T-cell (primary cell): ENCODE data around the gene DNASE1. TPM values are rescaled to one million over a fixed set of nuclear protein-coding genes. Genes with fewer than 3 reads are reported as not detected.

Experiments
- ATAC-seq, 4 experiments: fragments of 200-7000 bp in 3 of 4; fragments of 150-1000 bp in 1 of 4; cut with Tn5 transposase; replicated peaks in 1 of 4; 1 replicate in 3 of 4; 2 replicates in 1 of 4; pipeline ENCODE4 v1.10.0; 2021; ENCODE audit warnings: moderate library complexity in 3 of 4, mild to moderate bottlenecking in 2 of 4, moderate number of reproducible peaks in 1 of 4
- CTCF ChIA-PET, 2 donors: fragments of 300-600 bp; sonication (Branson Sonifier 250); formaldehyde crosslinking; loops; one replicate each; lab custom pipeline; 2022; ENCODE audit warnings: antibody characterized with exemption in 2 of 2; lab: Charles Lee
- POLR2A ChIA-PET, 2 donors: fragments of 300-600 bp; sonication (Branson Sonifier 250); formaldehyde crosslinking; loops; one replicate each; lab custom pipeline; 2022; ENCODE audit warnings: antibody characterized with exemption in 2 of 2; lab: Charles Lee
- DNase-seq, 35 experiments: peaks; one replicate each; pipeline versions ENCODE4 v3.0.0 to v3.0.0-alpha.2; 2013 to 2023
- H3K27ac ChIP-seq: one replicate; pipeline ENCODE4 v1.5.1; 2013; ENCODE audit warnings: low read length
- H3K27me3 ChIP-seq, 2 experiments: replicated peaks in 1 of 2; 1 replicate in 1 of 2; 2 replicates in 1 of 2; pipeline versions ENCODE4 v1.6.1 to v1.7.0; 2013; ENCODE audit warnings: low read length in 1 of 2, mixed read lengths in 1 of 2; ENCODE audit not compliant: control insufficient read depth in 2 of 2, insufficient read depth in 2 of 2; ENCODE audit errors: extremely low read depth in 1 of 2
- H3K36me3 ChIP-seq, 2 donors: 1 replicate in 1 of 2; 2 replicates in 1 of 2; pipeline versions ENCODE4 v1.6.1 to v1.7.0; 2013; ENCODE audit warnings: low read length in 1 of 2; ENCODE audit not compliant: control insufficient read depth in 2 of 2, insufficient read depth in 1 of 2; ENCODE audit errors: extremely low read depth in 1 of 2
- H3K4me1 ChIP-seq, 2 experiments: 1 replicate in 1 of 2; 2 replicates in 1 of 2; pipeline versions ENCODE4 v1.6.1 to v1.7.0; 2013; ENCODE audit warnings: low read length in 2 of 2, mixed read lengths in 1 of 2; ENCODE audit not compliant: insufficient read depth in 2 of 2, control insufficient read depth in 1 of 2; ENCODE audit errors: extremely low read depth in 1 of 2
- H3K4me3 ChIP-seq, 2 donors: 1 replicate in 1 of 2; 2 replicates in 1 of 2; pipeline versions ENCODE4 v1.5.1 to v1.7.0; 2013; ENCODE audit warnings: mild to moderate bottlenecking in 2 of 2, low read length in 1 of 2, moderate library complexity in 1 of 2; ENCODE audit not compliant: control insufficient read depth in 1 of 2; ENCODE audit errors: extremely low read depth in 1 of 2
- H3K9me3 ChIP-seq: 2 replicates; pipeline ENCODE4 v1.7.0; 2013
- H3K27ac Mint-ChIP-seq, 2 donors: one replicate each; pipeline ENCODE4 v1.8.0; 2020 to 2021; ENCODE audit warnings: mild to moderate bottlenecking in 2 of 2, mixed read lengths in 2 of 2
- H3K27me3 Mint-ChIP-seq, 2 donors: one replicate each; pipeline ENCODE4 v1.8.0; 2021 to 2022; ENCODE audit warnings: mixed read lengths in 2 of 2
- H3K36me3 Mint-ChIP-seq: one replicate; pipeline ENCODE4 v1.8.0; 2021; ENCODE audit warnings: mixed read lengths
- H3K4me1 Mint-ChIP-seq, 3 donors: one replicate each; pipeline ENCODE4 v1.8.0; 2020 to 2022; ENCODE audit warnings: mixed read lengths in 3 of 3, mild to moderate bottlenecking in 1 of 3
- H3K4me3 Mint-ChIP-seq, 3 donors: one replicate each; pipeline ENCODE4 v1.8.0; 2020 to 2022; ENCODE audit warnings: mild to moderate bottlenecking in 3 of 3, mixed read lengths in 3 of 3, moderate library complexity in 3 of 3
- H3K9me3 Mint-ChIP-seq, 3 donors: one replicate each; pipeline ENCODE4 v1.8.0; 2020 to 2022; ENCODE audit warnings: mixed read lengths in 3 of 3
- WGBS: methylation state at CpG from one replicate; pipeline ENCODE4 v1.1.5; 2013; ENCODE audit warnings: missing lambda C conversion rate; ENCODE audit not compliant: insufficient coverage; 5-methylcytosine and 5-hydroxymethylcytosine counted together
- total RNA-seq, 35 experiments: library from RNA in 6 of 35; stranded (reverse) in 6 of 35; fragments of 120-200 nt in 1 of 35; gene quantifications; one replicate each; pipeline versions ENCODE4 v1.2.1 to v1.2.4 and lab custom pipeline; 2013 to 2026

DNASE1 gene
- total RNA-seq, 5 donors from 2014 or later (not counting 1 experiment from before 2014, with no cell fraction given): 22.6 to 54.4 (median 52.7) TPM

GRCh38 chr16:3696425-3697218 is 42.1 kb downstream of the DNASE1 start:
- no peak overlapping the region for H3K4me3 ChIP-seq
- H3K36me3 ChIP-seq: no peaks in the 10 kb centered on the region
- Mint-ChIP-seq H3K4me1 (peaks cover 10 to 13% (median 11%) of the 10 kb centered on the region in 3 donors), H3K27me3 (no peaks in the 10 kb centered on the region), H3K9me3 (no peaks in the 10 kb centered on the region), H3K36me3 (peaks cover 4% of the 10 kb centered on the region), H3K4me3 (no peak overlapping the region), H3K27ac (no peak overlapping the region)
- ChIA-PET CTCF (interaction anchor here in 1 of 2 donors (1.3 kb wide), 1 partner anchor 15 kb away, joined by 4 read pairs; no protein-coding TSS in a partner anchor), POLR2A (interaction anchor here (0.6 kb wide), 2 partner anchors 203 to 769 kb away, joined by 3 read pairs; no protein-coding TSS in a partner anchor)
- 89% methylated on average over 5 of the region's 13 CpGs for WGBS
- H3K27me3 ChIP-seq: no peaks in the 10 kb centered on the region
- no peaks in the 10 kb centered on the region for H3K9me3 ChIP-seq
- no peak for ATAC-seq
- peaks cover 11 to 12% of the 10 kb centered on the region in 2 experiments for H3K4me1 ChIP-seq
- DNase-seq: no peak
- no peak overlapping the region for H3K27ac ChIP-seq

- no peak overlapping the region for H3K4me3 Mint-ChIP-seq
- POLR2A ChIA-PET: no interaction called here
Measured at GRCh38 chr16:3698941-3699340, 44.5 kb downstream of the DNASE1 start.

GRCh38 chr16:3701531-3701930 is 47.0 kb downstream of the DNASE1 start:
- peaks cover 0 to 4% of the 10 kb centered on the region in 2 donors for H3K36me3 ChIP-seq
- H3K27me3 Mint-ChIP-seq: no peaks in the 10 kb centered on the region
- H3K27ac Mint-ChIP-seq: no peak overlapping the region
- H3K4me1 ChIP-seq: peaks cover 11 to 12% of the 10 kb centered on the region in 2 experiments
- no peak overlapping the region for H3K4me3 ChIP-seq
- no peaks in the 10 kb centered on the region for H3K27me3 ChIP-seq
- H3K27ac ChIP-seq: no peak overlapping the region
- H3K36me3 Mint-ChIP-seq: peaks cover 8% of the 10 kb centered on the region
- ChIA-PET CTCF (no interaction called here), POLR2A (interaction anchor here in 1 of 2 donors (0.6 kb wide), 1 partner anchor 74 kb away, joined by 10 read pairs; no protein-coding TSS in a partner anchor)
- WGBS: no CpG with 5 or more reads among the region's 4 CpGs
- DNase-seq (no peak), ATAC-seq (no peak)
- H3K4me3 Mint-ChIP-seq: no peak overlapping the region
- H3K4me1 Mint-ChIP-seq: peaks cover 5 to 9% (median 8%) of the 10 kb centered on the region in 3 donors
- no peaks in the 10 kb centered on the region for H3K9me3 ChIP-seq
- no peaks in the 10 kb centered on the region for H3K9me3 Mint-ChIP-seq

More at GRCh38 chr16:3698941-3699340, 44.5 kb downstream of the DNASE1 start:
- no peaks in the 10 kb centered on the region for H3K9me3 ChIP-seq
- H3K36me3 ChIP-seq: peaks cover 0 to 4% of the 10 kb centered on the region in 2 donors
- WGBS: 42% methylated on average over 2 of the region's 4 CpGs
- H3K27ac ChIP-seq: no peak overlapping the region
- peaks cover 12% of the 10 kb centered on the region for H3K36me3 Mint-ChIP-seq
- ATAC-seq: peak in 3 of 4 experiments; percentile 32 to 54 (median 42)
- H3K4me1 ChIP-seq: peaks cover 11 to 12% of the 10 kb centered on the region in 2 experiments
- no peaks in the 10 kb centered on the region for H3K27me3 Mint-ChIP-seq
- H3K27ac Mint-ChIP-seq: no peak overlapping the region
- DNase-seq: peak in 2 of 35 experiments; percentile 4 to 36
- no peaks in the 10 kb centered on the region for H3K9me3 Mint-ChIP-seq
- H3K4me1 Mint-ChIP-seq: peaks cover 11 to 13% (median 11%) of the 10 kb centered on the region in 3 donors
- no peaks in the 10 kb centered on the region for H3K27me3 ChIP-seq
- CTCF ChIA-PET: no interaction called here
- no peak overlapping the region for H3K4me3 ChIP-seq

- Histone ChIP-seq H3K4me3 (no peak overlapping the region), H3K36me3 (peaks cover 0 to 4% of the 10 kb centered on the region in 2 donors), H3K27me3 (no peaks in the 10 kb centered on the region), H3K9me3 (no peaks in the 10 kb centered on the region), H3K27ac (no peak overlapping the region), H3K4me1 (peaks cover 11 to 12% of the 10 kb centered on the region in 2 experiments)
- no peaks in the 10 kb centered on the region for H3K27me3 Mint-ChIP-seq
- H3K36me3 Mint-ChIP-seq: peaks cover 8% of the 10 kb centered on the region
- no peak overlapping the region for H3K27ac Mint-ChIP-seq
- H3K4me1 Mint-ChIP-seq: peaks cover 5 to 9% (median 8%) of the 10 kb centered on the region in 3 donors
- ChIA-PET CTCF (no interaction called here), POLR2A (no interaction called here)
- 92% methylated on average over 7 of the region's 7 CpGs for WGBS
- H3K9me3 Mint-ChIP-seq: no peaks in the 10 kb centered on the region
- no peak for ATAC-seq
- DNase-seq: no peak
- H3K4me3 Mint-ChIP-seq: no peak overlapping the region
Measured at GRCh38 chr16:3702082-3702481, 47.6 kb downstream of the DNASE1 start.

- Mint-ChIP-seq H3K27ac (no peak overlapping the region), H3K9me3 (no peaks in the 10 kb centered on the region), H3K4me3 (no peak overlapping the region), H3K36me3 (peaks cover 13% of the 10 kb centered on the region), H3K4me1 (peaks cover 1 to 5% (median 4%) of the 10 kb centered on the region in 3 donors), H3K27me3 (no peaks in the 10 kb centered on the region)
- Histone ChIP-seq H3K4me3 (no peak overlapping the region), H3K9me3 (no peaks in the 10 kb centered on the region), H3K4me1 (no peaks in the 10 kb centered on the region), H3K27ac (no peak overlapping the region), H3K27me3 (no peaks in the 10 kb centered on the region), H3K36me3 (peaks cover 0 to 7% of the 10 kb centered on the region in 2 donors)
- WGBS: 100% methylated on average over 2 of the region's 10 CpGs
- DNase-seq: no peak
- ChIA-PET POLR2A (no interaction called here), CTCF (interaction anchor here in 1 of 2 donors (0.6 kb wide), 1 partner anchor 15 kb away, joined by 6 read pairs; no protein-coding TSS in a partner anchor)
- ATAC-seq: no peak
Measured at GRCh38 chr16:3706253-3707012, 51.9 kb downstream of the DNASE1 start.
